ENCODE data around the gene MLLT6.

DNA sequence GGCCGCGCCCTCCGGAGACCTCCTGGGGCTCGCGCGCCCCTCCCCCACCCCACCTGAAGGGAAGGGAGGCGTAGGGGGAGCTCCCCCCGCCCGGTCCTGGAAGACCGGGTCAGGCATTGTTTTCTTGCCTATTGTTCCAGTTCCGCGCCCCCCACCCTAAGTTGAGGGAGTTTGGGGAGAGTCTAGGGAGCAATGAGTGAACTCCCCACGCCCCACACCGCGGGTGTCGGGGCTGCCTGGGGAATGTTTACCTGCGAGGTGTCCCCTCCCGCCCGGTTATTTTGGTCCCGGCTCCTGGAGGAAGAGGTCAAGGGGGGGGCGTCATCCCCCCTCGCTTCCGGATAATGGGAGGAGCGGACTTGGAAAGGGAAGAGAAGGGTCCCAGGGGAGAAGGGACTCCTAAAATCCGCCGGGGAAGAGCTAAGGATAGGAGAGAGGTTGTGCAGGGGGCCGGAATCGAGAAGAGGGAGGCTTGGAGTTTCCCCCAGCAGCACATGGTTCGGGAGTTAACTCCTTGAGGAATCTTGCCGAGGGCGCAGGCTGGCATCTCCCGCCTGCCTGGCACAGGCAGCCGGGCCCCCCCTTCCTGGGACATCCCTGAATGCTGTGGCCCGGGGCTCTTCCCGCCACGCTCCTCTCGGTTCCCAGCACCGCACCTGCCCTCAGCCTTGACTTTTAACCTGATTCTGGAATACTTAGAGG, 881 bp downstream of the MLLT6 start:
- TF ChIP-seq, protein P1, sequence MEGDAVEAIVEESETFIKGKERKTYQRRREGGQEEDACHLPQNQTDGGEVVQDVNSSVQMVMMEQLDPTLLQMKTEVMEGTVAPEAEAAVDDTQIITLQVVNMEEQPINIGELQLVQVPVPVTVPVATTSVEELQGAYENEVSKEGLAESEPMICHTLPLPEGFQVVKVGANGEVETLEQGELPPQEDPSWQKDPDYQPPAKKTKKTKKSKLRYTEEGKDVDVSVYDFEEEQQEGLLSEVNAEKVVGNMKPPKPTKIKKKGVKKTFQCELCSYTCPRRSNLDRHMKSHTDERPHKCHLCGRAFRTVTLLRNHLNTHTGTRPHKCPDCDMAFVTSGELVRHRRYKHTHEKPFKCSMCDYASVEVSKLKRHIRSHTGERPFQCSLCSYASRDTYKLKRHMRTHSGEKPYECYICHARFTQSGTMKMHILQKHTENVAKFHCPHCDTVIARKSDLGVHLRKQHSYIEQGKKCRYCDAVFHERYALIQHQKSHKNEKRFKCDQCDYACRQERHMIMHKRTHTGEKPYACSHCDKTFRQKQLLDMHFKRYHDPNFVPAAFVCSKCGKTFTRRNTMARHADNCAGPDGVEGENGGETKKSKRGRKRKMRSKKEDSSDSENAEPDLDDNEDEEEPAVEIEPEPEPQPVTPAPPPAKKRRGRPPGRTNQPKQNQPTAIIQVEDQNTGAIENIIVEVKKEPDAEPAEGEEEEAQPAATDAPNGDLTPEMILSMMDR (conservative IDR thresholded peaks at IDR 0.05; ENCODE audit: low read length) = no peak
- no peak for TF ChIP-seq EZH2phosphoT487 (IDR thresholded peaks at IDR 0.05; ENCODE audit: borderline replicate concordance, low read depth, low read length)

Measured in OCI-LY7 (cell line).